Jurkat, Clone E6-1 (cell line): Measurements from ENCODE around the gene TFAP2E.
A peak's percentile ranks its signal among the peaks of the same experiment; 100 is the strongest.

ENCODE experiments used
- DNase-seq: peaks from one replicate; pipeline ENCODE4 v3.0.0-alpha.2; 2011; ENCODE audit warnings: low read depth, low spot score
- H3K4me3 ChIP-seq: 2 replicates; pipeline ENCODE4 v1.5.1; 2011; ENCODE audit warnings: mild to moderate bottlenecking, low read length, control low read depth, moderate library complexity

The TFAP2E gene

GRCh38 chr1:35619237-35620121 is 46.4 kb downstream of the TFAP2E start:
- DNase-seq: no peak
- H3K4me3 ChIP-seq: no peak overlapping the region

- H3K4me3 ChIP-seq: no peak overlapping the region
- DNase-seq: no peak
Measured at GRCh38 chr1:35622510-35623178, 49.5 kb downstream of the TFAP2E start.

GRCh38 chr1:35623832-35624231 is 50.7 kb downstream of the TFAP2E start:
- DNase-seq: no peak
- H3K4me3 ChIP-seq: no peak overlapping the region

- no peak for DNase-seq
- H3K4me3 ChIP-seq: no peak overlapping the region
Measured at GRCh38 chr1:35629051-35629450, 55.9 kb downstream of the TFAP2E start.

GRCh38 chr1:35631396-35631795 is 58.3 kb downstream of the TFAP2E start:
- no peak overlapping the region for H3K4me3 ChIP-seq
- DNase-seq: no peak

GRCh38 chr1:35633547-35633946 is 60.4 kb downstream of the TFAP2E start:
- DNase-seq: no peak
- H3K4me3 ChIP-seq: no peak overlapping the region

GRCh38 chr1:35637401-35637809 is 64.3 kb downstream of the TFAP2E start:
- peak; percentile 63 for DNase-seq
- peak overlapping the region; percentile 46 for H3K4me3 ChIP-seq

GRCh38 chr1:35640380-35641232 is 67.5 kb downstream of the TFAP2E start:
- DNase-seq: no peak
- H3K4me3 ChIP-seq: peak overlapping the region; percentile 92

- DNase-seq: peak; percentile 95
- peak within 1 kb of the TSS; percentile 92 for H3K4me3 ChIP-seq
Measured at GRCh38 chr1:35641233-35641866, 68.2 kb downstream of the TFAP2E start, which contains the start of gene PSMB2. Gene PSMB2 (minus strand): TSS chr1:35641526. CDS start chr1:35641432, 94 bp downstream.

- no peak for DNase-seq
- H3K4me3 ChIP-seq: peak overlapping the region; percentile 92
Measured at GRCh38 chr1:35642471-35642955, 69.4 kb downstream of the TFAP2E start.

- no peak for DNase-seq
- no peak overlapping the region for H3K4me3 ChIP-seq
Measured at GRCh38 chr1:35644204-35644603, 71.1 kb downstream of the TFAP2E start.
